Measurements from ENCODE around the gene MRGPRD.
A peak's percentile ranks its signal among the peaks of the same experiment; 100 is the strongest.
"Not testable (repeated sequence)": the region's sequence is repeated elsewhere in the genome, so short reads cannot be mapped to it uniquely, and the experiment has no call there.

The MRGPRD gene

GRCh38 chr11:68977781-68978625, 2.8 kb downstream of the MRGPRD start:
- Histone ChIP-seq H3K36me3 (no peaks in the 10 kb centered on the region), H3K9me3 (replicated peaks in 1 of 11) (peaks cover 7 to 12% (median 9%) of the 10 kb centered on the region in 11 experiments; a peak in 21 of 22 replicates), H3K27ac (peak overlapping the region in 2 of 11 experiments; percentile 28 to 37; a peak in 2 of 22 replicates), H3K4me3 (no peak overlapping the region), H3K9ac (no peak overlapping the region; a peak in 1 of 22 replicates), H3K4me1 (peaks cover 21 to 36% (median 33%) of the 10 kb centered on the region in 10 experiments), H3K4me2 (peak overlapping the region in 9 of 11 experiments; percentile 84 to 97 (median 95); a peak in 18 of 22 replicates), H4K20me1 (peaks cover 0 to 37% (median 8%) of the 10 kb centered on the region in 11 experiments; a peak in 9 of 22 replicates), H3K27me3 (peaks cover 0 to 25% (median 18%) of the 10 kb centered on the region in 11 experiments; a peak in 15 of 22 replicates)
- TF ChIP-seq Cebpa-rat (IDR thresholded peaks at IDR 0.05), result no peak

GRCh38 chr11:68976563-68976962, 4.2 kb downstream of the MRGPRD start:
- TF ChIP-seq Cebpa-rat (IDR thresholded peaks at IDR 0.05), result no peak
- H4K20me1 ChIP-seq, result peaks cover 0 to 37% (median 8%) of the 10 kb centered on the region in 11 experiments; a peak in 9 of 22 replicates
- H3K9ac ChIP-seq, result no peak overlapping the region
- H3K4me1 ChIP-seq, result peaks cover 21 to 36% (median 33%) of the 10 kb centered on the region in 10 experiments
- peaks cover 0 to 1% (median 0%) of the 10 kb centered on the region in 11 experiments; a peak in 2 of 22 replicates for H3K9me3 ChIP-seq (replicated peaks in 1 of 11)
- no peak overlapping the region for H3K27ac ChIP-seq
- no peak overlapping the region for H3K4me2 ChIP-seq
- no peak overlapping the region for H3K4me3 ChIP-seq
- H3K27me3 ChIP-seq, result peaks cover 0 to 27% (median 19%) of the 10 kb centered on the region in 11 experiments; a peak in 16 of 22 replicates
- H3K36me3 ChIP-seq, result no peaks in the 10 kb centered on the region

DNA sequence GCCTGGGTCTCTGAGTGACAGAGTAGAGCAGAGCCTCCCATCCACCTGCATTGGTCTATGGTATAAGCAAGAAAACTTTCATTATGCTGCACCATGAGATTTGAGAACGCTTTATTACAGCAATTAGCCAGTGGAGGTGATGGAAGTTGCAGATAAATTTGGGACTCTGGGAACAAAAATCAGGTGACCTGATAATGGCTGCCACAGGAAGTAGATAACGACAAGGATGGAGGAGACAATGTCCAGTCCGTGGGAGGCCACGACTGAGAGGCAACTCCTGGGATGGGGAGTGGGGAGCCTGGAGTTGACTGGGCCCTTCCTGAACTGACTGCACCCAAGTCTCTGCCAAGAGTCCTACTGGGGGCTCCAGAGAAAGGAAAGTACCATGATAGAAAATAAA, 4.7 kb downstream of the MRGPRD start:
- no peaks in the 10 kb centered on the region for H3K9me3 ChIP-seq (replicated peaks in 1 of 11)
- H3K4me2 ChIP-seq, result no peak overlapping the region
- TF ChIP-seq Cebpa-rat (IDR thresholded peaks at IDR 0.05), result no peak
- H4K20me1 ChIP-seq, result peaks cover 0 to 37% (median 8%) of the 10 kb centered on the region in 11 experiments; a peak in 9 of 22 replicates
- H3K27ac ChIP-seq, result no peak overlapping the region
- no peak overlapping the region for H3K9ac ChIP-seq
- peaks cover 0 to 27% (median 20%) of the 10 kb centered on the region in 11 experiments; a peak in 16 of 22 replicates for H3K27me3 ChIP-seq
- H3K4me3 ChIP-seq, result no peak overlapping the region
- H3K4me1 ChIP-seq, result peaks cover 21 to 36% (median 33%) of the 10 kb centered on the region in 10 experiments
- H3K36me3 ChIP-seq, result no peaks in the 10 kb centered on the region

DNA sequence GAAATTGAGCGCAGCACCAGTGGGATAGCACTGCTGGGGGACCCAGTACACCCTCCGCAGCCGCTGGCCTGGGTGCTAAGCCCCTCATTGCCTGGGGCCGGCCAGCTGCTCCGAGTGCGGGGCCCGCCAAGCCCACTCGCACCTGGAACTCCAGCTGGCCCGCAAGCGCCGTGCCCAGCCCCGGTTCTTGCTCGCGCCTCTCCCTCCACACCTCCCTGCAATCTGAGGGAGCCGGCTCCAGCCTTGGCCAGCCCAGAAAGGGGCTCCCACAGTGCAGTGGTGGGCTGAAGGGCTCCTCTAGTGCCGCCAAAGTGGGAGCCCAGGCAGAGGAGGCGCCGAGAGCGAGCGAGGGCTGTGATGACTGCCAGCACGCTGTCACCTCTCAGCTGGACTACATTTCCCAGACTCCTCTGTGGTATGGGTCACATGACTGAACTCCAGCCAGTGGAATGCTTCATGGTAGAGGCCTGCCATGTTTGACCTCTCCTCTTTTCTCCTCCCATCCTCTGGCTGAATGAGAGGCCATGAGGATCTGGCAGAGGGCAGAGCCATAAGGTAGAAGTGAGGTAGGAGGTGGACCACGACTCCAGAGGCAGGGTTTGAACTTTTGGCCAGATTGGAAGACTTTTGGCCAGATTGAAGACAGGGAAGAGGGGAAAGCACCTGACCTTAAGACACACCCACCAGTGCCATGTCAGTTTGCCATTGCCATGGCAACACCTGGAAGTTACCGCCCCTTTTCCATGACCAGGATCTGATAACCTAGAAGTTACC, 6.2 kb downstream of the MRGPRD start:
- Histone ChIP-seq H3K4me1 (peaks cover 11 to 22% (median 20%) of the 10 kb centered on the region in 10 experiments), H3K27ac (no peak overlapping the region), H4K20me1 (peaks cover 0 to 23% (median 8%) of the 10 kb centered on the region in 11 experiments; a peak in 9 of 22 replicates), H3K27me3 (peaks cover 0 to 21% (median 14%) of the 10 kb centered on the region in 11 experiments; a peak in 14 of 22 replicates), H3K9ac (no peak overlapping the region), H3K4me3 (no peak overlapping the region), H3K36me3 (no peaks in the 10 kb centered on the region), H3K4me2 (no peak overlapping the region), H3K9me3 (replicated peaks in 1 of 11) (no peaks in the 10 kb centered on the region)
- no peak for TF ChIP-seq Cebpa-rat (IDR thresholded peaks at IDR 0.05)

DNA sequence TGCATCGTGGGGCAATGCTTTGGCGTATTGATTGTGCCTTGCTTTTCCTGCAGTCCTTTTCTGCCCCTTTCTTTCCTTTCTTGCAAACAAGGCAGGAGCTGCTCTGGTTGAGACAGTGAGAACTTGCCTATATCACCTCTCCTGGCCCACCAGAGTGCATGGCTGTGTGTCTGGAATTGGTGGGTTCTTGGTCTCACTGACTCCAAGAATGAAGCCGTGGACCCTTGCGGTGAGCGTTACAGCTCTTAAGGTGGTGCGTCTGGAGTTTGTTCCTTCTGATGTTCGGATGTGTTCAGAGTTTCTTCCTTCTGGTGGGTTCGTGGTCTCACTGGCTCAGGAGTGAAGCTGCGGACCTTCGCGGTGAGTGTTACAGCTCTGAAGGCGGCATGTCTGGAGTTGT, 7.1 kb downstream of the MRGPRD start:
- not testable (repeated sequence) for H3K36me3 ChIP-seq; H3K4me2 ChIP-seq; H3K9ac ChIP-seq; H3K27ac ChIP-seq; H3K4me3 ChIP-seq; H3K9me3 ChIP-seq (replicated peaks in 1 of 11)
- peaks cover 0 to 14% (median 6%) of the 10 kb centered on the region in 11 experiments; a peak in 8 of 22 replicates for H4K20me1 ChIP-seq
- peaks cover 0 to 20% (median 14%) of the 10 kb centered on the region in 11 experiments; a peak in 12 of 22 replicates for H3K27me3 ChIP-seq
- peaks cover 2 to 13% (median 11%) of the 10 kb centered on the region in 10 experiments for H3K4me1 ChIP-seq

- H3K4me2 ChIP-seq, result no peak overlapping the region
- no peak overlapping the region for H3K9ac ChIP-seq
- peaks cover 0 to 9% (median under 1%) of the 10 kb centered on the region in 11 experiments; a peak in 6 of 22 replicates for H4K20me1 ChIP-seq
- TF ChIP-seq Cebpa-rat (IDR thresholded peaks at IDR 0.05), result no peak
- H3K9me3 ChIP-seq (replicated peaks in 1 of 11), result no peaks in the 10 kb centered on the region
- peaks cover 0 to 8% (median 6%) of the 10 kb centered on the region in 10 experiments; a peak in 16 of 20 replicates for H3K4me1 ChIP-seq
- peaks cover 0 to 16% (median 11%) of the 10 kb centered on the region in 11 experiments; a peak in 12 of 22 replicates for H3K27me3 ChIP-seq
- no peaks in the 10 kb centered on the region for H3K36me3 ChIP-seq
- H3K27ac ChIP-seq, result no peak overlapping the region
- H3K4me3 ChIP-seq, result no peak overlapping the region
Observed at GRCh38 chr11:68973219-68973618, 7.6 kb downstream of the MRGPRD start.

- no peaks in the 10 kb centered on the region for H3K36me3 ChIP-seq
- no peak for TF ChIP-seq Cebpa-rat (IDR thresholded peaks at IDR 0.05)
- no peaks in the 10 kb centered on the region for H4K20me1 ChIP-seq
- H3K4me1 ChIP-seq, result no peaks in the 10 kb centered on the region
- no peak overlapping the region for H3K27ac ChIP-seq
- H3K4me3 ChIP-seq, result no peak overlapping the region
- no peak overlapping the region for H3K9ac ChIP-seq
- H3K4me2 ChIP-seq, result no peak overlapping the region
- H3K27me3 ChIP-seq, result peaks cover 0 to 5% (median 0%) of the 10 kb centered on the region in 11 experiments; a peak in 4 of 22 replicates
- H3K9me3 ChIP-seq (replicated peaks in 1 of 11), result no peaks in the 10 kb centered on the region
Observed at GRCh38 chr11:68970921-68971636, 9.7 kb downstream of the MRGPRD start.

DNA sequence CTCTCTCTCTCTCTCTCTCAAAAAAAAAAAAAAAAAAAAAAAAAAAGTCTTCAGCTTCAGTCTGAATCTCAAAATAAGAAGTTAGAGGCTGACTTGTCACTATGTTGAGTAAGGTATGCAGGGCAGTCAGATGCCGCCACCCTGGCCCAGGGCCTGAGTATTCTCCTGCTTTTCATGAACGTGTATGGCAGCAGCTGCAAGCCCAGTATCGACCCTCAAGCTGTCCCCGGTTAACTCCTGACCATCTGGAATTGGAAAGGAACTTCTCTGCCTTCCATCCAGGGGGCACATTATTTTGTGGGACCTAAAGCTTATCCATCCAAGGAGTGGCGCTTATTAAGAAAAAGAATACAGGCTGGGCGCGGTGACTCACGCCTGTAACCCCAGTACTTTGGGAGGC, 11.4 kb downstream of the MRGPRD start:
- Histone ChIP-seq H3K27ac (no peak overlapping the region), H4K20me1 (no peaks in the 10 kb centered on the region), H3K9me3 (replicated peaks in 1 of 11) (peaks cover 0 to 9% (median 3%) of the 10 kb centered on the region in 11 experiments; a peak in 6 of 22 replicates), H3K4me2 (no peak overlapping the region), H3K27me3 (peaks cover 0 to 5% (median 0%) of the 10 kb centered on the region in 11 experiments; a peak in 4 of 22 replicates), H3K4me3 (no peak overlapping the region), H3K4me1 (no peaks in the 10 kb centered on the region), H3K9ac (no peak overlapping the region), H3K36me3 (no peaks in the 10 kb centered on the region)
- no peak for TF ChIP-seq Cebpa-rat (IDR thresholded peaks at IDR 0.05)
